HEK293T (cell line): Measurements from ENCODE around the gene CASP10.

Experiments
- ARNT ChIP-seq: fragments of 450-650 bp; IDR thresholded peaks from 2 replicates; pipeline ENCODE4 v1.6.1; 2017; ENCODE audit warnings: mild to moderate bottlenecking
- BHLHE40 ChIP-seq: fragments of 450-650 bp; IDR thresholded peaks from 2 replicates; pipeline ENCODE4 v1.6.1; 2016; ENCODE audit warnings: mild to moderate bottlenecking, moderate library complexity, borderline replicate concordance
- CTBP1 ChIP-seq: fragments of 450-650 bp; IDR thresholded peaks from 2 replicates; pipeline ENCODE4 v1.6.1; 2016; ENCODE audit warnings: borderline replicate concordance
- ELF4 ChIP-seq: fragments of 450-650 bp; IDR thresholded peaks from 2 replicates; pipeline ENCODE4 v1.6.1; 2017; ENCODE audit warnings: antibody characterized with exemption
- FOXA1 ChIP-seq: fragments of 450-650 bp; IDR thresholded peaks from 2 replicates; pipeline ENCODE4 v1.6.1; 2016; ENCODE audit warnings: mild to moderate bottlenecking
- FOXK2 ChIP-seq: fragments of 450-650 bp; IDR thresholded peaks from 2 replicates; pipeline ENCODE4 v1.6.1; 2016; ENCODE audit warnings: mild to moderate bottlenecking
- FOXM1 ChIP-seq: fragments of 450-650 bp; IDR thresholded peaks from 2 replicates; pipeline ENCODE4 v1.6.1; 2017; ENCODE audit warnings: mild to moderate bottlenecking, borderline replicate concordance
- HDGF ChIP-seq: fragments of 450-650 bp; IDR thresholded peaks from 2 replicates; pipeline ENCODE4 v1.6.1; 2017; ENCODE audit warnings: antibody characterized with exemption, borderline replicate concordance
- L3MBTL2 ChIP-seq: fragments of 450-650 bp; conservative IDR thresholded peaks from 2 replicates; pipeline ENCODE4 v1.6.1; 2016; ENCODE audit warnings: mild to moderate bottlenecking
- LEF1 ChIP-seq: fragments of 450-650 bp; IDR thresholded peaks from 2 replicates; pipeline ENCODE4 v1.6.1; 2017; ENCODE audit warnings: mild to moderate bottlenecking, borderline replicate concordance
- NFRKB ChIP-seq: fragments of 450-650 bp; IDR thresholded peaks from 2 replicates; pipeline ENCODE4 v1.6.1; 2016; ENCODE audit warnings: mild to moderate bottlenecking, moderate library complexity
- SP1 ChIP-seq: fragments of 450-650 bp; IDR thresholded peaks from 2 replicates; pipeline ENCODE4 v1.6.1; 2017
- ZNF384 ChIP-seq: fragments of 450-650 bp; IDR thresholded peaks from 2 replicates; pipeline ENCODE4 v1.6.1; 2016

DNA sequence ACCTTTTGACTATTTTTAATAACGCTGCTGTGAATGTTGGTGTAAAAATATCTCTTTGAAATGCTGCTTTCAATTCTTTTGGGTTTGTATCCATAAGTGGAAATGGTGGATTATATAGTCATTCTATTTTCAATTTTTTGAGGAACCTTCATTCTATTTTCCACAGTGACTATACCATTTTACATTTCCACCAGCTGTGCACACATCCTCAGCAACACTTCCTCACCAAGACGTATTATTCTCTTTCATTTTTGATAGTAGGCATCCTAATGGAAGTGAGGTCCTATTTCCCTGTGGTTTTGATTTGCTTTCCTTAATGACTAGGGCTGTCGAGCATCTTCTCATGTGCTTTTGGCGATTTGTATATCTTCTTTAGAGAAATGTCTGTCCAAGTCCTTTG, 14.8 kb downstream of the CASP10 start:
- TF ChIP-seq LEF1 (no peak), ELF4 (no peak), FOXM1 (no peak), CTBP1 (no peak), HDGF (no peak), ZNF384 (no peak), NFRKB (no peak), SP1 (no peak), BHLHE40 (no peak), ARNT (no peak), FOXK2 (no peak), FOXA1 (no peak), L3MBTL2 (no peak)
